Right ventricle myocardium inferior (tissue), 1 donor: ENCODE data around the gene LRRC28. TPM values are rescaled to one million over a fixed set of nuclear protein-coding genes. Genes with fewer than 3 reads are reported as not detected.

Experiments
- ATAC-seq: fragments of 200-7000 bp; cut with Tn5 transposase; one replicate; pipeline ENCODE4 v1.9.1; 2020; ENCODE audit warnings: mild to moderate bottlenecking, moderate library complexity
- DNase-seq: peaks from one replicate; pipeline ENCODE4 v3.0.0; 2021; ENCODE audit errors: missing footprints
- intact Hi-C: fragments of 100-400 bp; cut with DNase I; formaldehyde crosslinking; loops from one replicate; pipeline ENCODE4 v1.11.0; 2022
- total RNA-seq: library from RNA; stranded (reverse); fragmentation: NEBNext Ultra II Directional; extraction: Animal tissue kit (Norgen Biotek cat#: 25700); gene quantifications from one replicate; pipeline ENCODE4 v1.2.1, GENCODE V29; 2021
- donor health status: DM: no; HTN: yes; CAD: no; lungs with severe emphysema.

The LRRC28 gene
- total RNA-seq, 1 donor from 2014 or later, result 18.7 TPM

GRCh38 chr15:99283717-99284116 lies 32.4 kb downstream of the LRRC28 start:
- intact Hi-C loops, result loop anchor here (2.0 to 5.0 kb wide), 2 partner anchors 421 to 449 kb away; partner anchors contain the start of gene LYSMD4
- DNase-seq (no peak), ATAC-seq (no peak)

- intact Hi-C loops, result no loop called here
- DNase-seq, result no peak
- ATAC-seq, result no peak
These were observed 40.4 kb downstream of the LRRC28 start for GRCh38 chr15:99291643-99292042.

- ATAC-seq (no peak), DNase-seq (no peak)
- intact Hi-C loops, result no loop called here
These were observed 44.6 kb downstream of the LRRC28 start for GRCh38 chr15:99295840-99296239.

- no peak for ATAC-seq
- no peak for DNase-seq
- intact Hi-C loops, result no loop called here
These were observed 45.1 kb downstream of the LRRC28 start for GRCh38 chr15:99296386-99296785.

- intact Hi-C loops, result loop anchor here (5.0 kb wide), 1 partner anchor 33 kb away; no protein-coding TSS in a partner anchor
- ATAC-seq (no peak), DNase-seq (no peak)
These were observed 52.6 kb downstream of the LRRC28 start for GRCh38 chr15:99303907-99304306.

GRCh38 chr15:99305761-99306505 lies 54.7 kb downstream of the LRRC28 start:
- no peak for ATAC-seq
- DNase-seq, result no peak
- intact Hi-C loops, result loop anchor here (5.0 kb wide), 1 partner anchor 261 kb away; the partner anchor contains the start of gene MEF2A

- DNase-seq, result no peak
- ATAC-seq, result peak; percentile 90
- intact Hi-C loops, result loop anchor here (5.0 kb wide), 1 partner anchor 260 kb away; the partner anchor contains the start of gene MEF2A
These were observed 55.5 kb downstream of the LRRC28 start for GRCh38 chr15:99306694-99307338.

- DNase-seq (no peak), ATAC-seq (no peak)
- intact Hi-C loops, result loop anchor here (5.0 kb wide), 1 partner anchor 260 kb away; the partner anchor contains the start of gene MEF2A
These were observed 56.5 kb downstream of the LRRC28 start for GRCh38 chr15:99307735-99308134.

GRCh38 chr15:99310745-99311144 lies 59.5 kb downstream of the LRRC28 start:
- no peak for DNase-seq
- intact Hi-C loops, result no loop called here
- ATAC-seq, result no peak

GRCh38 chr15:99312228-99312627 lies 60.9 kb downstream of the LRRC28 start:
- intact Hi-C loops, result no loop called here
- ATAC-seq (no peak), DNase-seq (no peak)

GRCh38 chr15:99312794-99313193 lies 61.5 kb downstream of the LRRC28 start:
- DNase-seq (no peak), ATAC-seq (no peak)
- intact Hi-C loops, result no loop called here

GRCh38 chr15:99315636-99316035 lies 64.4 kb downstream of the LRRC28 start:
- ATAC-seq, result no peak

GRCh38 chr15:99320374-99321215 lies 69.3 kb downstream of the LRRC28 start:
- DNase-seq (no peak), ATAC-seq (no peak)
- intact Hi-C loops, result no loop called here

More at GRCh38 chr15:99315636-99316035, 64.4 kb downstream of the LRRC28 start:
- DNase-seq, result no peak
- intact Hi-C loops, result no loop called here

- ATAC-seq (no peak), DNase-seq (no peak)
- intact Hi-C loops, result no loop called here
These were observed 70.2 kb downstream of the LRRC28 start for GRCh38 chr15:99321468-99321867.

GRCh38 chr15:99322643-99323405 lies 71.5 kb downstream of the LRRC28 start:
- ATAC-seq (no peak), DNase-seq (no peak)
- intact Hi-C loops, result no loop called here

- intact Hi-C loops, result no loop called here
- DNase-seq (no peak), ATAC-seq (peak; percentile 82)
These were observed 72.9 kb downstream of the LRRC28 start for GRCh38 chr15:99324082-99324620.

GRCh38 chr15:99324700-99325099 lies 73.4 kb downstream of the LRRC28 start:
- no peak for ATAC-seq
- no peak for DNase-seq
- intact Hi-C loops, result no loop called here

- intact Hi-C loops, result no loop called here
- ATAC-seq (no peak), DNase-seq (no peak)
These were observed 75.0 kb downstream of the LRRC28 start for GRCh38 chr15:99326235-99326634.
